Neural cell (in vitro differentiated cells): ENCODE data around the gene DPP6.

Experiments used
- CTCF ChIP-seq: fragments of 450-650 bp; IDR thresholded peaks from 2 replicates; pipeline ENCODE4 v1.5.1; 2014; ENCODE audit warnings: antibody characterized with exemption, mild to moderate bottlenecking, moderate library complexity; ENCODE audit not compliant: poor library complexity, severe bottlenecking
- EP300 ChIP-seq: fragments of 450-650 bp; conservative IDR thresholded peaks from 2 replicates; pipeline ENCODE4 v1.6.1; 2014; ENCODE audit warnings: antibody characterized with exemption, mild to moderate bottlenecking, moderate library complexity; ENCODE audit not compliant: poor library complexity, severe bottlenecking
- EZH2 ChIP-seq: fragments of 200-600, 300-800 bp; shearing (Covaris generic), sonication (generic); IDR thresholded peaks from 2 replicates; pipeline ENCODE4 v1.6.1; 2014; ENCODE audit warnings: antibody characterized with exemption, low read length, borderline replicate concordance, mild to moderate bottlenecking; ENCODE audit not compliant: insufficient read depth, poor library complexity, severe bottlenecking
- POLR2AphosphoS5 ChIP-seq: IDR thresholded peaks from 2 replicates; pipeline ENCODE4 v1.6.1; 2012
- REST ChIP-seq: IDR thresholded peaks from 2 replicates; pipeline ENCODE4 v1.6.1; 2012; ENCODE audit warnings: borderline replicate concordance
- TAF1 ChIP-seq: IDR thresholded peaks from 2 replicates; pipeline ENCODE4 v1.6.1; 2012; ENCODE audit warnings: low read depth

DNA sequence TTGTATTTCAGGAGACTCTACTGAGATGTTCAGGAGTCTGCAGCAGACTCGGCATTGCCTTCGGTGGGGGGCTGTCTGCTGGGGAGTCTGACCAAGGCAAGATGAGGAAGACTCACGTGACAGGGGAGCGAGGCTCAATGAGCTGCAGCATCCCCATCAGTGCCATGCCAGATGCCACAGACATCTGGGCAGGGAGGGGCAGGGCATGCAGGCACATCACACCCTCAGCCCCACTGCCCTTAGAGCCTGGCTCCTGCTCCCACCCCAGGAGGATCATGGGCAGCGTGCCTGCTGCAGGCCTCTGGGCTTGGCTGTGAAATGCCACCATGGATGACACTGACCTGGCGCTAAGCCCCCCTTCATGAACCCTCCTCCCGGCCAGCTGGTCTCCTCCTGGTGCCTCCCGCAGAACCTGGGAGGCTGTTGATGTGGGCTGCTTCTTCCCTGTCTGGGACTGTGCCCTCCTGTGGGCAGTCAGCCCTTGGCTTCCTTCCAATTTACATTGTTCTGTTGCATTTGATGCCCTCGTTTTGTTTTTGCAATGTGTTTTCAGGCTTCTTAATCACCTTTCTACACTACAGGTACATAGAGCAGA lies 715.7 kb downstream of the DPP6 start:
- TF ChIP-seq REST = no peak
- no peak for TF ChIP-seq POLR2AphosphoS5
- no peak for TF ChIP-seq CTCF
- TF ChIP-seq EP300 = no peak
- TF ChIP-seq TAF1 = no peak
- no peak for TF ChIP-seq EZH2
